ENCODE results near the gene MRPL4.
A peak's percentile ranks its signal among the peaks of the same experiment; 100 is the strongest.
"Not testable (repeated sequence)": the region's sequence is repeated elsewhere in the genome, so short reads cannot be mapped to it uniquely, and the experiment has no call there.

Gene MRPL4

DNA sequence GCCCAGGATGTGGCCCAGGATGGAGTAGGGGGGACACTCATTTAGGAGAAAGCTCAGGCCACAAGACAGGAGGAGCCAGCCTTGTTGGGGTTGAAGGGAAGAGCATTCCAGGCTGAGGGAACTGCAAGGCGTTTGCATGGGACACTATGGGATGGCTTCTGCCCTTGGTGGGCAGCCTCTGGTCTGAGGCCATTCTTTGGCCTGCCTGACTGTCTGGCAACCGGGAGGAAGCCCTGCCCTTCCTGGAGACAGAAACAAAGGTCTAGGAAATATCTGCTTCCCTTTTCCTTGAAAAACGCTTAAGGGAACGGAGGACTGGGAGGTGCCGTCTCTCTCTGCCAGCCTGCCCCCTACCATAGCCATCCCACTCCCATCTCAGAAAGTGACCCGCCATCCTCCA is 16.1 kb downstream of the MRPL4 start:
- no peak for DNase-seq

DNA sequence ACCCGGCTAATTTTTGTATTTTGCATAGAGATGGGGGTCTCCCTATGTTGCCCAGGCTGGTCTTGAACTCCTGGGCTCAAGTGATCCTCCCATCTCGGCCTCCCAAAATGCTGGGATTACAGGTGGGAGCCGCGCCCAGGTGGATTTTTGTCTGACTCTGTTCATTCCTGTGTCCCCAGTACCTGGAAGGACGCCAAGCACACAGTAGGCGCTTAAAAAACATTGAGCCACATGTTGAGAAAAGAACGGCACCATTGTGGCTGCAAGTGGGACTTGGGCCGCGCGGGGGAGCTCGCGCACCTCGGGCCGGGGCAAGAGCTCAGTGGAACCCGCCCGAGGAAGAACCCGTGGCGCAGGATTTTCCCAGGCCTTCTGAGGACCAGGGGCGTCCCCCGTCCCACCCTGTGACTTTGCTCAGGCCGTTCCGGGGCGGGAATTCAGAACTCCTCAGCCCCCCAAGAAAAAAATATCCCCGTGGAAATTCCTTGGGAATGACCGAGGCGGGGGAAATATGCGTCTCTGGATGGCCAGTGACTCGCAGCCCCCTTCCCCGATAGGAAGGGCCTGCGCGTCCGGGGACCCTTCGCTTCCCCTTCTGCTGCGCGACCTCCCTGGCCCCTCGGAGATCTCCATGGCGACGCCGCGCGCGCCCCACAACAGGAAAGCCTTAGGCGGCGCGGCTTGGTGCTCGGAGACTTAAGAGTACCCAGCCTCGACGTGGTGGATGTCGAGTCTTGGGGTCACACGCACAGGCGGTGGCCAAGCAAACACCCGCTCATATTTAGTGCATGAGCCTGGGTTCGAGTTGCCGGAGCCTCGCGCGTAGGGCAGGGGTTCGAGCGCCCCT is 17.5 kb downstream of the MRPL4 start:
- peak; percentile 91 for DNase-seq

DNA sequence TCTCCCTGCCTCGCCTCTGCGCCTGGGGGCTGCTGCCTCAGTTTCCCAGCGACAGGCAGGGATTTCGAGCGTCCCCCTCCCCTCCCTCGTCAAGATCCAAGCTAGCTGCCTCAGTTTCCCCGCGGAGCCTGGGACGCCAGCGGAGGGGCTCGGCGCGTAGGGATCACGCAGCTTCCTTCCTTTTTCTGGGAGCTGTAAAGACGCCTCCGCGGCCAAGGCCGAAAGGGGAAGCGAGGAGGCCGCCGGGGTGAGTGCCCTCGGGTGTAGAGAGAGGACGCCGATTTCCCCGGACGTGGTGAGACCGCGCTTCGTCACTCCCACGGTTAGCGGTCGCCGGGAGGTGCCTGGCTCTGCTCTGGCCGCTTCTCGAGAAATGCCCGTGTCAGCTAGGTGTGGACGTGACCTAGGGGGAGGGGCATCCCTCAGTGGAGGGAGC is 18.2 kb downstream of the MRPL4 start:
- peak; percentile 82 for DNase-seq

DNA sequence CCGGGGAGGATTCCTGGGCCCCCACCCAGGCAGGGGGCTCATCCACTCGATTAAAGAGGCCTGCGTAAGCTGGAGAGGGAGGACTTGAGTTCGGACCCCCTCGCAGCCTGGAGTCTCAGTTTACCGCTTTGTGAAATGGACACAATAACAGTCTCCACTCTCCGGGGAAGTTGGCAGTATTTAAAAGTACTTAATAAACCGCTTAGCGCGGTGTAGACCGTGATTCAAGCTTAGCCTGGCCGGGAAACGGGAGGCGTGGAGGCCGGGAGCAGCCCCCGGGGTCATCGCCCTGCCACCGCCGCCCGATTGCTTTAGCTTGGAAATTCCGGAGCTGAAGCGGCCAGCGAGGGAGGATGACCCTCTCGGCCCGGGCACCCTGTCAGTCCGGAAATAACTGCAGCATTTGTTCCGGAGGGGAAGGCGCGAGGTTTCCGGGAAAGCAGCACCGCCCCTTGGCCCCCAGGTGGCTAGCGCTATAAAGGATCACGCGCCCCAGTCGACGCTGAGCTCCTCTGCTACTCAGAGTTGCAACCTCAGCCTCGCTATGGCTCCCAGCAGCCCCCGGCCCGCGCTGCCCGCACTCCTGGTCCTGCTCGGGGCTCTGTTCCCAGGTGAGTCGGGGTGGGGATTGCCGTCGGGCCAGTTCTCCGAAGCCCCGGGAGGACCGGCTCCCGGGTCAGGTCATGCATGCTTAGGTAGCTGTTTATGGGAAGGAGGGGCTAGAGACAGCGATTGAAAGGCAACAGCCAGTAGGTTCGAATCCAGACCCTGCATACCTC is 18.8 kb downstream of the MRPL4 start, which contains the start of gene ICAM1:
Gene ICAM1 (plus strand): TSS at position 505 of the 779 bp plus-strand sequence. CDS start 40 bp downstream, at position 545.
- DNase-seq = peak; percentile 85

DNA sequence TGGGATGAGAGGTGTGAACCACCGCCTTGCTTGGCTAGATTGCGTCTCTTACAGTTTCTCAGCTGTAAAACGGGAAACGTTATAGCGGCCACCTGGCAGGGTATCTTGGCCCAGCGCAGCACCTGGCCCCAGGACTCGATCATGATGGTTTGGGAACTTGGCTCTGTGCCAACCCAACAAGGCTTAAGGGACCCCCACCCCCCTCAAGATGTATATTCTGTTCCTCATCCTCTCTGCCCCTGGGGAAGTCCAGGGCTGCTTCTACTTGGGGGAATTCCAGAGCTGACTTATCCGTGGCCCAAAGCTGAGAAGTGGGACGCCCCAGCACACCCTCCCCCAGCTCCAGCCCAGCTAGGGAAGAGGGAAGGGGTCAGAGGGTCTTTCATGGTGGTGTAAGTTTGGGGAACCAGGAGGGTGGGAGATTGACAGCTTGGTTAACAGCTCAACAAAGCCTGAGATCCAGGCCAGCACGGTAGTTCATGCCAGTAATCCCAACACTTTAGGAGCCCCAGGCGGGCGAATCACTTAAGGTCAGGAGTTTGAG is 19.6 kb downstream of the MRPL4 start:
- peak; percentile 76 for DNase-seq

DNA sequence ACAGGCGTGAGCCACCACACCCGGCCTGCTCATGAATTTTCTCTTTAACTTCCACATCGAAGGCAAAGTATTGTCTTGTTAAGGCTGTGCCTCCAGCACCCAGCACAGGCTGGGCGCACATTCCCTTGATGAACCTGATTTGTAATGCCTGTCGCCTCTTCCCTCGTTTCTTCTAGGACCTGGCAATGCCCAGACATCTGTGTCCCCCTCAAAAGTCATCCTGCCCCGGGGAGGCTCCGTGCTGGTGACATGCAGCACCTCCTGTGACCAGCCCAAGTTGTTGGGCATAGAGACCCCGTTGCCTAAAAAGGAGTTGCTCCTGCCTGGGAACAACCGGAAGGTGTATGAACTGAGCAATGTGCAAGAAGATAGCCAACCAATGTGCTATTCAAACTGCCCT is 22.6 kb downstream of the MRPL4 start:
- no peak for DNase-seq

DNA sequence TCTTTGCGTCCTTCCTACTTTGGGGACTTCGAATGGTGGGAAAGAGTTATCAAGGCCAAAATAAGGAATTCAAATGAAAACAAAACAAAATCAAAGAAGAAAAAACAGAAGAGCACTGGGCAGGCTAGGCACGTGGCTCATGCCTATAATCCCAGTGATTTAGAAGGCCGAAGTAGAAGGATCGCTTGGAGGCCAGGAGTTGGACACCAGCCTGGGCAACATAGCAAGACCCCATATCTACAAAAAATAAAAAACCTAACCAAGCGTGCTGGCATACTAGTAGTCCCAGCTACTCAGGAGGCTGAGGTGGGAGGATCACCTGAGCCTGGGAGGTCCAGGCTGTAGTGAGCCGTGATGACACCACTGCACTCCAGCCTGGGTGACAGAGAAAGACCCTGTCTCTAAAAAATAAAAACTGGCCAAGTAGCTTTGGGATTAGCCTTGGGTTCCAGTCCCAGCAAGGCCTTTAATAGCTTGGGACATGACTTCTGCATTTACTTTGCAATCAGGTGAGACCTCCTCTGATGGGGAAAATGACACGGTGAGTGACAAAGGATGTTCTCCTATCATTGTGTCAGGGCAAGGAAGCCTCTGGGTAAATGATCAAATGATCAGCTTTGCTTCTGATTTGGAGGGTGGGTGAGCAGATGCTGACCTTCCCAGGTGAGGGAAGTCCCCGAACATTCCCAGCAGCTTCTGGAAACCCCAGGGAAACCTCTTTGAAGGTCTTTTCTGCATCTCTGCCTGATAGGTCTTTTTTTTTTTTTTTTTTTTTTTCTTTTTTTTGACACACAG is 26.0 kb downstream of the MRPL4 start:
- no peak for DNase-seq

DNA sequence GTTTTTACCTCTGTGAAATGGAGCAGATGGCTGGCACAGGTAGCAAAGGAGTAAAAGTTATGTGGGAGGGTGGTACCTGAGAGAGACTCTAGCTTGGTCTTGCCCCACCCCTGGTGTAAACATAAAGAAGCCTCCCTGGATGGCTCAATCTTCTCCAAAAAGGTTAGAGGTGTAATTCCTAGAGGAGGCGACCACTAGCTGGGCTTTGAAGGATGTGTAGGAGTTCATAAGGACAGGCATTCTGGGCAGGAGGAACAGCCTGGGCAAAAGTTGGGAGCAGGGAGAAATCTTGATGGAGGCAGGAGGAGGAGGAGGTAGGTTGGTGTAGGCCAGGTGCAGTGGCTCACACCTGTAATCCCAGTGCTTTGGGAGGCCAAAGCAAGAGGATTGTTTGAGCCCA is 26.9 kb downstream of the MRPL4 start:
- DNase-seq = no peak

DNA sequence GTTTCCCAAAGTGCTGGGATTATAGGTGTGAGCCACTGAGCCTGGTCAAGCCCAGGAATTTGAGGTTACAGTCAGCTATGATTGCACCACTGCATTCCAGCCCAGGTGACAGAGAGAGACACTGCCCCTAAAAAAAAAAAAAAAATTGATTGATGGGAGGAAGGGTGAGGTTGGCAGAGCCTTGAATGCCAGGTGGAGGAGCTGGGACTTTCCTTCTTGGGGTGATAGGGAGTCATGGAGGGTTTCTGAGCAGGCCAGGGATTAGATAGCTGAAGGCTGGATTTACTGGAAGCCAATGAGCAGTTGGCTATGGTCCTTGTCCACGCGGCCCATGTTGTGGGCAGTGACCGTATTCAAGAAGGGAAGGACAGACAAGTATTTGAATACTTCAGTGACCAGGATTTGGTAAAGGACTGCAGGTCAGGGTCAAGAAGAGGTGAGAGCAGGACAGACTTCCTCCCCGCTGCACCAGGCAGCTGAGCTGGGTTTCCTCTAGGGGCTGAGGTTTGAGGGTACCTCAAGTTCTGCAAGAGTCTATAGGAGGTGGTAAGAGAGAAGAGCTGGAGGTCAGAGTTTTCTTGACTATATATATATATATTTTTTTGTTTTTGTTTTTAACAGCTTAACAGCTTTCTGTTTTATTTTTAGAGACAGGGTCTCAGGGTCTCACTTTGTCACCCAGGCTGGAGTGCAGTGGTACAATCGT is 27.9 kb downstream of the MRPL4 start:
- no peak for DNase-seq

DNA sequence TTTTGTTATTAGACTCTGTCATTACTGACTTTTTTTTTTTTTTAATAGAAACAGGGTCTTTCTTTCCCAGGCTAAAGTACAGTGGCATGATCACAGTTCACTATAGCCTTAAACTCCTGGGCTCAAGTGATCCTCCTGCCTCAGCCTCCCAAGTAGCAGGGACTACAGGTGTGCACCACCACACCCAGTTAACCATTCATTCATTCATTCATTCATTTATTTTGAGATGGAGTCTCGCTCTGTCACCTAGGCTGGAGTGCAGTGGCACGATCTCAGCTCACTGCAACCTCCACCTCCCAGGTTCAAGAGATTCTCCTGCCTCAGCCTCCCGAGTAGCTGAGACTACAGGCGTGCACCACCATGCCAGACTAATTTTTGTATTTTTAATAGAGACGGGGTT is 30.0 kb downstream of the MRPL4 start:
- DNase-seq = not testable (repeated sequence)

DNA sequence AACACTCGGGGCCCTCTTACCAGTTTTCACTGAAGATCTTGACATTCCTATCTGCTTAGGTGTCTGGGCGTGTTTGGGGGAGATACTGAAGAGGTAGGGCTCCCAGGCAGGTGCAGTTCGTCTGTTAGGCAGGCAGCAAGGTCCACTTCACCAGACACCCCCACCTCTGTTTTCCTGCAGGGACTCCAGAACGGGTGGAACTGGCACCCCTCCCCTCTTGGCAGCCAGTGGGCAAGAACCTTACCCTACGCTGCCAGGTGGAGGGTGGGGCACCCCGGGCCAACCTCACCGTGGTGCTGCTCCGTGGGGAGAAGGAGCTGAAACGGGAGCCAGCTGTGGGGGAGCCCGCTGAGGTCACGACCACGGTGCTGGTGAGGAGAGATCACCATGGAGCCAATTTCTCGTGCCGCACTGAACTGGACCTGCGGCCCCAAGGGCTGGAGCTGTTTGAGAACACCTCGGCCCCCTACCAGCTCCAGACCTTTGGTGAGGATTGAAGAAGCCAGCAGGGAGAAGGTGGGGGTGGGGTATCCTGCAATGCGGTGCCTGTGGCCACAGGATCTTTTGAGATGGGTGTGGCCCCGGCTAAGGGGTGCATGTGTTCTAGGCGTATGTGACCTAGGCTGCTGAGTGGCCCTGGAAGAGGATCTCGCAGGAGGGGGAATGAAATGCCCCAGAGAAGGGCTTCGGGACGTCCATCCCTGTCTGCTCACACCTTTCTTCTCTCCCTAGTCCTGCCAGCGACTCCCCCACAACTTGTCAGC is 31.5 kb downstream of the MRPL4 start:
- no peak for DNase-seq

DNA sequence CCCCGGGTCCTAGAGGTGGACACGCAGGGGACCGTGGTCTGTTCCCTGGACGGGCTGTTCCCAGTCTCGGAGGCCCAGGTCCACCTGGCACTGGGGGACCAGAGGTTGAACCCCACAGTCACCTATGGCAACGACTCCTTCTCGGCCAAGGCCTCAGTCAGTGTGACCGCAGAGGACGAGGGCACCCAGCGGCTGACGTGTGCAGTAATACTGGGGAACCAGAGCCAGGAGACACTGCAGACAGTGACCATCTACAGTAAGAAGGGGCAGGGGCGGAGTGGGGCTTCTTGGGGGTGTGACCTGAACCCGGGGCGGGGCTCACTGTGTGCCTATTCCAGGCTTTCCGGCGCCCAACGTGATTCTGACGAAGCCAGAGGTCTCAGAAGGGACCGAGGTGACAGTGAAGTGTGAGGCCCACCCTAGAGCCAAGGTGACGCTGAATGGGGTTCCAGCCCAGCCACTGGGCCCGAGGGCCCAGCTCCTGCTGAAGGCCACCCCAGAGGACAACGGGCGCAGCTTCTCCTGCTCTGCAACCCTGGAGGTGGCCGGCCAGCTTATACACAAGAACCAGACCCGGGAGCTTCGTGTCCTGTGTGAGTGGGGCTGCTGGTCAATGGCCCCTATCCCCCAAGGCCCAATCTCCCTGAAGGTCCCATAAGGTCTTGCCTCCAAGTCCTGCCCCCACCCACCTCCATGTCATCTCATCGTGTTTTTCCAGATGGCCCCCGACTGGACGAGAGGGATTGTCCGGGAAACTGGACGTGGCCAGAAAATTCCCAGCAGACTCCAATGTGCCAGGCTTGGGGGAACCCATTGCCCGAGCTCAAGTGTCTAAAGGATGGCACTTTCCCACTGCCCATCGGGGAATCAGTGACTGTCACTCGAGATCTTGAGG is 32.3 kb downstream of the MRPL4 start:
- DNase-seq = no peak

DNA sequence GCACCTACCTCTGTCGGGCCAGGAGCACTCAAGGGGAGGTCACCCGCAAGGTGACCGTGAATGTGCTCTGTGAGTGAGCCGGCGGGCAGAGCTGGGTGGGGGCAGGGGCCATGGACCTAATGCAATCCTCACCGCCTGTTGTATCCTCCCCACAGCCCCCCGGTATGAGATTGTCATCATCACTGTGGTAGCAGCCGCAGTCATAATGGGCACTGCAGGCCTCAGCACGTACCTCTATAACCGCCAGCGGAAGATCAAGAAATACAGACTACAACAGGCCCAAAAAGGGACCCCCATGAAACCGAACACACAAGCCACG is 32.9 kb downstream of the MRPL4 start:
- DNase-seq = no peak

DNA sequence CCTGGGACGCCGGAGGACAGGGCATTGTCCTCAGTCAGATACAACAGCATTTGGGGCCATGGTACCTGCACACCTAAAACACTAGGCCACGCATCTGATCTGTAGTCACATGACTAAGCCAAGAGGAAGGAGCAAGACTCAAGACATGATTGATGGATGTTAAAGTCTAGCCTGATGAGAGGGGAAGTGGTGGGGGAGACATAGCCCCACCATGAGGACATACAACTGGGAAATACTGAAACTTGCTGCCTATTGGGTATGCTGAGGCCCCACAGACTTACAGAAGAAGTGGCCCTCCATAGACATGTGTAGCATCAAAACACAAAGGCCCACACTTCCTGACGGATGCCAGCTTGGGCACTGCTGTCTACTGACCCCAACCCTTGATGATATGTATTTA is 33.4 kb downstream of the MRPL4 start:
- DNase-seq = no peak

DNA sequence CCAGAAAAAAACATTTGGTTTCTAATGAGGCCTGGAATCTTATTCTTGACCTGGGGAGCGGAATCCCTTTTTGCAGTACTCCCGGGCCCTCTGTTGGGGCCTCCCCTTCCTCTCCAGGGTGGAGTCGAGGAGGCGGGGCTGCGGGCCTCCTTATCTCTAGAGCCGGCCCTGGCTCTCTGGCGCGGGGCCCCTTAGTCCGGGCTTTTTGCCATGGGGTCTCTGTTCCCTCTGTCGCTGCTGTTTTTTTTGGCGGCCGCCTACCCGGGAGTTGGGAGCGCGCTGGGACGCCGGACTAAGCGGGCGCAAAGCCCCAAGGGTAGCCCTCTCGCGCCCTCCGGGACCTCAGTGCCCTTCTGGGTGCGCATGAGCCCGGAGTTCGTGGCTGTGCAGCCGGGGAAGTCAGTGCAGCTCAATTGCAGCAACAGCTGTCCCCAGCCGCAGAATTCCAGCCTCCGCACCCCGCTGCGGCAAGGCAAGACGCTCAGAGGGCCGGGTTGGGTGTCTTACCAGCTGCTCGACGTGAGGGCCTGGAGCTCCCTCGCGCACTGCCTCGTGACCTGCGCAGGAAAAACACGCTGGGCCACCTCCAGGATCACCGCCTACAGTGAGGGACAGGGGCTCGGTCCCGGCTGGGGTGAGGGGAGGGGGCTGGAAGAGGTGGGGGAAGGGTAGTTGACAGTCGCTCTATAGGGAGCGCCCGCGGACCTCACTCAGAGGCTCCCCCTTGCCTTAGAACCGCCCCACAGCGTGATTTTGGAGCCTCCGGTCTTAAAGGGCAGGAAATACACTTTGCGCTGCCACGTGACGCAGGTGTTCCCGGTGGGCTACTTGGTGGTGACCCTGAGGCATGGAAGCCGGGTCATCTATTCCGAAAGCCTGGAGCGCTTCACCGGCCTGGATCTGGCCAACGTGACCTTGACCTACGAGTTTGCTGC is 35.1 kb downstream of the MRPL4 start, which contains the start of gene ICAM4:
Gene ICAM4 (plus strand): TSS at position 153 of the 935 bp plus-strand sequence. CDS start 58 bp downstream, at position 211.
- peak; percentile 39 for DNase-seq

DNA sequence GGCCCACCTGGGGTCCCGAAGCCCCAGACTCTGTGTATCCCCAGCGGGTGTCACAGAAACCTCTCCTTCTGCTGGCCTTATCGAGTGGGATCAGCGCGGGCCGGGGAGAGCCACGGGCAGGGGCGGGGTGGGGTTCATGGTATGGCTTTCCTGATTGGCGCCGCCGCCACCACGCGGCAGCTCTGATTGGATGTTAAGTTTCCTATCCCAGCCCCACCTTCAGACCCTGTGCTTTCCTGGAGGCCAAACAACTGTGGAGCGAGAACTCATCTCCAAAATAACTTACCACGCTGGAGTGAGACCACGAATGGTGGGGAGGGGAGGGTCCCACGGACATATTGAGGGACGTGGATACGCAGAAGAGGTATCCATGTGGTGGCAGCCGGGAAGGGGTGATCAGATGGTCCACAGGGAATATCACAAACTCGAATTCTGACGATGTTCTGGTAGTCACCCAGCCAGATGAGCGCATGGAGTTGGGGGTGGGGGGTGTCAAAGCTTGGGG is 36.7 kb downstream of the MRPL4 start:
- DNase-seq = peak; percentile 45

DNA sequence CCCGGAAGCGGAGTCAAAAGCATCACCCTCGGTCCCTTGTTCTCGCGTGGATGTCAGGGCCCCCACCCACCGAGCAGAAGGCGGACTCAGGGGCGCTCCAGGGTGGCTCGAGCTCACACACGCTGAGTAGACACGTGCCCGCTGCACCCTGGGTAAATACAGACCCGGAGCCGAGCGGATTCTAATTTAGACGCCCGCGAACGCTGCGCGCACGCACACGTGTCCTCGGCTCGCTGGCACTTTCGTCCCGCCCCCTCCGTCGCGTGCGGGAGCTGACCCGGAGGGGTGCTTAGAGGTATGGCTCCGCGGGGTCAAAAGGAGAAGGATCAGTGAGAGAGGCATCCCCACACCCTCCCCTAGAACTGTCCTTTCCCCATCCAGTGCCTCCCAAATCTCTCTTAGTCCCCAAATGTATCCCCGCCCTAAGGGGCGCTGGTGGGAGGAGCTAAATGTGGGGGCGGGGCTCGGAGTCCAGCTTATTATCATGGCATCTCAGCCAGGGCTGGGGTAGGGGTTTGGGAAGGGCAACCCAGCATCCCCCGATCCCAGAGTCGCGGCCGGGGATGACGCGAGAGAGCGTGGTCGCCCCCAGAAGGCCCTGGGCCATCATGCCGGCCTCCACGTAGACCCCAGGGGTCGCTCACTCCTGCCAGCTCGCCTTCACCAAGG is 37.3 kb downstream of the MRPL4 start:
- peak; percentile 73 for DNase-seq

DNA sequence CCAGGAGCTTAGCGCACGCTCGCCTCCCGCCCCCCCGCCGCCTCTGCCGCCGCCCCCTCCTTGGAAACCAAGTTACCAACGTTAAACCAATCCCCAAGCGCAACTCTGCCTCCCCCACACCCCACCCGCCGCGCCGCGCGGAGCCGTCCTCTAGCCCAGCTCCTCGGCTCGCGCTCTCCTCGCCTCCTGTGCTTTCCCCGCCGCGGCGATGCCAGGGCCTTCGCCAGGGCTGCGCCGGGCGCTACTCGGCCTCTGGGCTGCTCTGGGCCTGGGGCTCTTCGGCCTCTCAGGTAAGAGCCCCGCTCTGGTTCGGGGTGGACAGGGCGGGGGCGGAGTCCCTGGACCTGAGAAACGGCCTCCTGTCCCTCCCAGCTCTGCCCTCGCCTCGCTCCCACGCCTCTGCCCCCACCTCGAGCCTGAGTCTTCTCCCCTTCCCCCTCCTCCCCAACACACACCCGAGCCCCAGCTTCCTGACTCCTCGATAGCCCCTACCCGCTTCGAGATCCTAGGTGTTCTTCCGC is 37.9 kb downstream of the MRPL4 start, which contains the start of gene ICAM5:
Gene ICAM5 (plus strand): TSS at position 117 of the 521 bp plus-strand sequence. CDS start 92 bp downstream, at position 209.
- no peak for DNase-seq

All from CD4-positive, alpha-beta T cell treated with Interleukin-17A for 1 hour (primary cell).